Lung (tissue), 12 donors: ENCODE results near the gene CCT2. TPM values are rescaled to one million over a fixed set of nuclear protein-coding genes. Genes with fewer than 3 reads are reported as not detected.
A peak's percentile ranks its signal among the peaks of the same experiment; 100 is the strongest.

Experiments
- ATAC-seq: fragments of 200-7000 bp; cut with Tn5 transposase; one replicate; pipeline ENCODE4 v1.9.1; 2020; ENCODE audit warnings: moderate number of reproducible peaks; ENCODE audit not compliant: insufficient read depth, low FRiP score
- DNase-seq, 3 donors: peaks; one replicate each; pipeline ENCODE4 v3.0.0-alpha.2; 2013 to 2017
- H3K27ac ChIP-seq, 2 donors: one replicate each; pipeline ENCODE4 v1.5.1; 2013; ENCODE audit warnings: mild to moderate bottlenecking in 2 of 2, moderate library complexity in 2 of 2, control low read depth in 1 of 2, inconsistent platforms in 1 of 2, low read depth in 1 of 2, low read length in 1 of 2
- H3K27me3 ChIP-seq, 3 donors: one replicate each; pipeline ENCODE4 v1.5.1; 2013; ENCODE audit warnings: low read length in 2 of 3; ENCODE audit not compliant: control insufficient read depth in 3 of 3, insufficient read depth in 3 of 3
- H3K36me3 ChIP-seq, 4 donors: one replicate each; pipeline ENCODE4 v1.5.1; 2013; ENCODE audit warnings: low read length in 4 of 4, mild to moderate bottlenecking in 1 of 4, moderate library complexity in 1 of 4; ENCODE audit not compliant: control insufficient read depth in 4 of 4, insufficient read depth in 4 of 4
- H3K4me1 ChIP-seq, 5 donors: one replicate each; pipeline ENCODE4 v1.5.1; 2013; ENCODE audit warnings: low read length in 5 of 5, mild to moderate bottlenecking in 2 of 5, moderate library complexity in 1 of 5; ENCODE audit not compliant: control insufficient read depth in 5 of 5, insufficient read depth in 5 of 5
- H3K4me3 ChIP-seq: one replicate; pipeline ENCODE4 v1.5.1; 2013; ENCODE audit warnings: mild to moderate bottlenecking, control low read depth, moderate library complexity
- H3K9ac ChIP-seq, 2 donors: one replicate each; pipeline ENCODE4 v1.5.1; 2013; ENCODE audit warnings: low read length in 2 of 2, control low read depth in 1 of 2; ENCODE audit not compliant: insufficient read depth in 1 of 2
- H3K9me3 ChIP-seq, 4 donors: one replicate each; pipeline ENCODE4 v1.5.1; 2013; ENCODE audit warnings: low read length in 3 of 4, mild to moderate bottlenecking in 1 of 4, moderate library complexity in 1 of 4; ENCODE audit not compliant: control insufficient read depth in 4 of 4, insufficient read depth in 3 of 4
- CTCF ChIP-seq: IDR thresholded peaks from 2 replicates; pipeline ENCODE4 v1.5.1; 2012; ENCODE audit warnings: mild to moderate bottlenecking; ENCODE audit errors: control extremely low read depth, extremely low read depth
- WGBS, 2 donors: extraction: QIAGEN DNeasy Blood & Tissue Kit; methylation state at CpG; one replicate each; pipeline ENCODE4 v1.1.7; 2013; 5-methylcytosine and 5-hydroxymethylcytosine counted together
- polyA plus RNA-seq, 2 donors: library from polyadenylated mRNA; stranded (reverse); fragments of 200-250 nt; gene quantifications; one replicate each; pipeline ENCODE4 v1.2.1, GENCODE V29; 2013
- total RNA-seq, 2 donors: library from RNA; depleted of rRNA in 1 of 2; stranded (reverse); fragments of >200 nt in 1 of 2; gene quantifications; one replicate each; pipeline ENCODE4 v1.2.1, GENCODE V29; 2014 to 2021
- donor health status: control.
- donor health status: control.
- donor health status: Bipolar disorder and iron deficiency.
- donor health status: healthy.
- donor health status: DM: yes; HTN: yes; CAD: no.

Gene CCT2
- total and polyA plus RNA-seq, 4 donors, result 80.3 to 122 (median 114) TPM

GRCh38 chr12:69608114-69608513, 22.9 kb downstream of the CCT2 start:
- WGBS, 2 donors, result 49 to 52% methylated on average over 2 of the region's 2 CpGs
- peaks cover 0 to 2% (median 0%) of the 10 kb centered on the region in 4 donors for H3K9me3 ChIP-seq
- no peak overlapping the region for H3K4me3 ChIP-seq
- no peaks in the 10 kb centered on the region for H3K27me3 ChIP-seq
- H3K36me3 ChIP-seq, result peaks cover 0 to 5% (median 4%) of the 10 kb centered on the region in 4 donors
- H3K4me1 ChIP-seq, result peaks cover 0 to 2% (median 0%) of the 10 kb centered on the region in 5 donors
- DNase-seq (peak in 1 of 3 donors; percentile 7), ATAC-seq (no peak)
- H3K9ac ChIP-seq, result no peak overlapping the region
- no peak for TF ChIP-seq CTCF
- H3K27ac ChIP-seq, result peak overlapping the region in 1 of 2 donors; percentile 63

DNA sequence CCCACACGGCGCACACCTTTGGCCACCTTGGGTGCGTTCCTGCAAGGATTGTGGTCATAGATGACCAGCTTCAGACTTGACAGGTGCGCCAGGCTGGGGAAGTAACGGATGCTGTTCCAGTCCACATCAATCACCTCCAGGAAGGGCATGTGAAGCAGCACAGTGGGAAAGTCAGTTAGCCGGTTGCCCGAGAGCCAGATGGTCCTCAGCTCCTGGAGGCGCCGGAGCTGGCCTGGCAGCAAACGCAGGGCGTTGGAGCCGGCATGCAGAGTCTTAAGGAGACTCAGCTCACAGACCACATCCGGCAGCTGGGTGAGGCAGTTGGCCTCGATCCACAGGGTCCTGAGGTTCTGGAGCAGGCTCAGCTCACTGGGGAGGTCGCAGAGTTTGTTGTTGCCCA, 24.9 kb downstream of the CCT2 start:
- TF ChIP-seq CTCF, result no peak
- H3K9me3 ChIP-seq, result peaks cover 0 to 2% (median 0%) of the 10 kb centered on the region in 4 donors
- no peak overlapping the region for H3K9ac ChIP-seq
- DNase-seq, result no peak
- H3K27me3 ChIP-seq, result no peaks in the 10 kb centered on the region
- no peak overlapping the region for H3K4me3 ChIP-seq
- H3K4me1 ChIP-seq, result peaks cover 0 to 4% (median 0%) of the 10 kb centered on the region in 5 donors
- H3K27ac ChIP-seq, result peak overlapping the region in 1 of 2 donors; percentile 37
- 95 to 96% methylated on average over 15 of the region's 15 CpGs for WGBS, 2 donors
- no peak for ATAC-seq
- H3K36me3 ChIP-seq, result no peaks in the 10 kb centered on the region

DNA sequence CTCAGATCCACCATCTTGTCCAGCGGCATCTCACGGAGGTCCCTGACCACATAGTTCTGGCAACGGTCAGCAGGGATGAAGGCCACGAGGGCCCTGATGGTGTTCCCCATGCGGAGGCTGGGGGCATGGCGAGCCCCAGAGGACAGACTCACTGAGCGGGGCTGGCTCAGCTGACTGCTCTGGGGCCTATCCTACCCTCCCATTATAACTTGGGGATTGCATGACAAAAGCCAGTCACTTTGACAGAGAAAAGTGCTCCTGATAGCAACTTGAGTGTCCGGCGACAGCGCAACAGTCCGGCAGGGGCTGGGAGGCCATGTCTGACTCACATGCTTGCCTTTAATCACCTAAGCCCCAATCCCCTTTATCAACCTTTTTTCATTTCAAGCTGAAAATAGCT, 25.5 kb downstream of the CCT2 start, which contains the start of gene LRRC10:
TSS of gene LRRC10 (minus strand) at position 179 of the 400 bp plus-strand sequence. CDS start at position 110, 69 bp downstream.
- no peak within 1 kb of the TSS for H3K4me3 ChIP-seq
- H3K27ac ChIP-seq, result peak within 1 kb of the TSS in 1 of 2 donors; percentile 37
- no peak within 1 kb of the TSS for H3K9ac ChIP-seq
- peaks cover 0 to 4% (median 0%) of the 10 kb centered on the region in 5 donors for H3K4me1 ChIP-seq
- H3K36me3 ChIP-seq, result no peaks in the 10 kb centered on the region
- no peak for TF ChIP-seq CTCF
- WGBS, 2 donors, result 95 to 99% methylated on average over 11 of the region's 11 CpGs
- no peak for DNase-seq
- no peak for ATAC-seq
- no peaks in the 10 kb centered on the region for H3K27me3 ChIP-seq
- H3K9me3 ChIP-seq, result peaks cover 0 to 2% (median 0%) of the 10 kb centered on the region in 4 donors

GRCh38 chr12:69613351-69613750, 28.1 kb downstream of the CCT2 start:
- no peak for TF ChIP-seq CTCF
- ATAC-seq (no peak), DNase-seq (no peak)
- no peak overlapping the region for H3K4me3 ChIP-seq
- peaks cover 0 to 4% (median 0%) of the 10 kb centered on the region in 5 donors for H3K4me1 ChIP-seq
- peaks cover 0 to 2% (median 0%) of the 10 kb centered on the region in 4 donors for H3K9me3 ChIP-seq
- H3K27me3 ChIP-seq, result no peaks in the 10 kb centered on the region
- no peak overlapping the region for H3K9ac ChIP-seq
- H3K27ac ChIP-seq, result peak overlapping the region in 1 of 2 donors; percentile 22
- H3K36me3 ChIP-seq, result no peaks in the 10 kb centered on the region
